ENCODE data around the gene ARHGAP8. TPM values are rescaled to one million over a fixed set of nuclear protein-coding genes. Genes with fewer than 3 reads are reported as not detected.
"Not testable (repeated sequence)": the region's sequence is repeated elsewhere in the genome, so short reads cannot be mapped to it uniquely, and the experiment has no call there.

Gene ARHGAP8
- total RNA-seq, 1 donor from 2014 or later: 0.76 TPM

DNA sequence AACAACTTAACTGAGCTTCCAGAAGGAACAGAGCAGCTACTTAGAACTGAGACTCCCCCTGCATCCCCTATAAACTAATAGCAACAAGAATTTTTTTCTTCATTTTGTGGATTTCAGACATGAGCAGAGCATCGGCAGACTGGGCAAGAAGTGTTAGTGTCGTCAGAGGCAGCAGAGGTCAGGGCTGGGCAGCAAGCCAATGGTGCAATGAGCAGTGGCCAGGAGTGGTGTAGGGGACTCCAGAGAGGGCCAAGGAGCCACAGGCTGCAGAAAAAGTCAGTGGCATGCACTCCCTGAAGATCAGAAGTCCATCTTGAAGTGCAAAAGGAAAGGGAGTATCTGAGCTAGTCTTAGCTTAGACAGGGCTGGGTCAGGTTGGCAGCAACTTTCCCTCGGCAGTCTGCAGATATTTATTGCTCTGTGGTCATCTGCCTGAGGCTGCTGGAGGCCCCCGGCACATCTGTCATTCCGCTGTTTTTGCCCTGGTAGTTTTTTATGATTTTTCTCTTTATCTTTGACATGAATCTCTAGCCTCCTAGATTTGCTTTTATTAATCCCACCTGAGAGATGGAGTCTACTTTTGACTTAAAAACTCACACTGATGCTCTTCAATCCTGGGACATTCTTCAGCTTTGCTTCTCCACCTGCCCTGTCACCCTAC is 152.2 kb downstream of the ARHGAP8 start:
- not testable (repeated sequence) for DNase-seq (ENCODE audit: extremely low read depth, low read depth, low spot score)

GRCh38 chr22:44906248-44906936 is 154.0 kb downstream of the ARHGAP8 start:
- DNase-seq (ENCODE audit: extremely low read depth, low read depth, low spot score): no peak

GRCh38 chr22:44906999-44907644 is 154.7 kb downstream of the ARHGAP8 start:
- DNase-seq (ENCODE audit: extremely low read depth, low read depth, low spot score): no peak

DNA sequence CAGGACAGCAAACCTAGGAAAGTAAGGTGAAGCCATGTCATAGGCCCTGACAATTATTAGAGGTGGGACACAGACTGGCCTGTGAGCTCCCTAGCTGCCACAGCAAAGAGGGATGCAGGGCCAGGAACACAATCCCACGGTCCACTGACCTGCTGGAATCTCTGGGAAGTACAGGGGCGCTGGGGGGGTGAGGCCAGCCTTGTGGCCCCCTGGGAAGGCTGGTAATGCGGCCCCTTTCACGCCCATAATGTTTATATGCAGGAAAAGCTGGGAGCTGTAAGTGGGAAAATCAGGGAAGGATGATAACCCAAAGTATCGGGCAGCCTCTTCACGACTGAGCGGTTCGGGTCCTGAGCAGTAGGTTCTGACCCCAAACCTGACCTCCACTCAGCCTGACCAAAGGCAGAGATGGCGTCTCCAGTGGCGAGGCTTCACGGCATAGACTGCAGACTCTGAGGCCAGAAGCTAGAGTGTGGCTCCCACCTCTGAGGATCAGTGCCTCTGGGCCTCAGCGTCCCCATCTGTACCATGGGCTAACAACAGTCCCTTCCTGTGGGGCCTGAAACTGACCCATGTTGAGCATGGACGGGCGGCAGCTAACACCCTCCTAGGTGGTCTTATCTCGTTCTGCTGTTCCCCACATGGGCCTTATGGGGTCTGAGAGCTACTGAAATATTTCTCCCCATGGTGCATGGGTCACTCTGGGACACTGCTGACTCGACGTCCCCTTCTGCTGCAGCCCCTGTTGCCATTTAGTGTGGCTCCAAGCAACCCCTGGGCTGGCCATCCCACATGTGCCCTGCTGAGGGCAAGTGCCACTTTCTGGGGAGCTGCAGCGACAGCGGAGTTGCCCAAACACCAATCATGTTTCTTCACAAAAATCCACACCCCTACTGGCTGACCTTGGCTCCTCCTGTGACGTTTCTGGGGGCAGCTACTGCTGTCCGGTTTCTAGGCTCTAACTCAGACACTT is 155.7 kb downstream of the ARHGAP8 start:
- DNase-seq (ENCODE audit: extremely low read depth, low read depth, low spot score): no peak

- DNase-seq (ENCODE audit: extremely low read depth, low read depth, low spot score): no peak
Measured at GRCh38 chr22:44909241-44909640, 156.9 kb downstream of the ARHGAP8 start.

Other genes starting within 250 kb of the ARHGAP8 start
- 25.4 and 27.8 TPM in 2 replicates for gene PRR5, start 50.4 kb upstream of the ARHGAP8 start, total RNA-seq

All from glomerular endothelial cell (primary cell).